GM21528 (cell line): ENCODE measurements around the gene HHEX.
"Not testable (repeated sequence)": the region's sequence is repeated elsewhere in the genome, so short reads cannot be mapped to it uniquely, and the experiment has no call there.

Experiments used
- ATAC-seq: cut with Tn5 transposase; IDR thresholded peaks from one replicate; pipeline ENCODE4 v1.9.1; 2021; ENCODE audit warnings: mild to moderate bottlenecking, moderate library complexity; ENCODE audit not compliant: unreplicated experiment, low FRiP score

HHEX gene

GRCh38 chr10:92689663-92690210 lies at the start of gene HHEX:
Gene HHEX, plus strand, starts transcription at chr10:92689955. Its CDS starts 32 bp downstream, at chr10:92689987.
- no peak for ATAC-seq

GRCh38 chr10:92640107-92640506 lies 49.6 kb upstream of the HHEX start:
- no peak for ATAC-seq

GRCh38 chr10:92641492-92641891 lies 48.3 kb upstream of the HHEX start:
- ATAC-seq = no peak

- ATAC-seq = no peak
These were observed 44.8 kb upstream of the HHEX start for GRCh38 chr10:92644921-92645320.

- not testable (repeated sequence) for ATAC-seq
These were observed 38.9 kb upstream of the HHEX start for GRCh38 chr10:92650864-92651263.

GRCh38 chr10:92655426-92655825 lies 34.3 kb upstream of the HHEX start:
- ATAC-seq = no peak

GRCh38 chr10:92656266-92656961 lies 33.3 kb upstream of the HHEX start:
- ATAC-seq = no peak

- ATAC-seq = no peak
These were observed 32.7 kb upstream of the HHEX start for GRCh38 chr10:92657024-92657423.

GRCh38 chr10:92662848-92663247 lies 26.9 kb upstream of the HHEX start:
- ATAC-seq = no peak

GRCh38 chr10:92664322-92664721 lies 25.4 kb upstream of the HHEX start:
- ATAC-seq = no peak

- ATAC-seq = no peak
These were observed 22.7 kb upstream of the HHEX start for GRCh38 chr10:92667078-92667477.

- ATAC-seq = no peak
These were observed 12.0 kb upstream of the HHEX start for GRCh38 chr10:92677708-92678107.

- no peak for ATAC-seq
These were observed 11.5 kb upstream of the HHEX start for GRCh38 chr10:92678206-92678605.

- no peak for ATAC-seq
These were observed 8.4 kb upstream of the HHEX start for GRCh38 chr10:92681306-92681834.

GRCh38 chr10:92688573-92688926 lies 1.2 kb upstream of the HHEX start:
- no peak for ATAC-seq

- no peak for ATAC-seq
These were observed 660 bp upstream of the HHEX start for GRCh38 chr10:92688927-92689662.

- ATAC-seq = no peak
These were observed 608 bp downstream of the HHEX start for GRCh38 chr10:92690211-92690914.

GRCh38 chr10:92690915-92691590 lies 1.3 kb downstream of the HHEX start:
- ATAC-seq = no peak

- ATAC-seq = no peak
These were observed 1.9 kb downstream of the HHEX start for GRCh38 chr10:92691591-92692079.

- no peak for ATAC-seq
These were observed 2.4 kb downstream of the HHEX start for GRCh38 chr10:92692080-92692671.
